H1 (cell line): ENCODE data around the gene KLHL35. TPM values are rescaled to one million over a fixed set of nuclear protein-coding genes. Genes with fewer than 3 reads are reported as not detected.

Experiments
- CTCF ChIA-PET: fragments of 300-600 bp; sonication (Branson Sonifier 250); formaldehyde crosslinking; loops from one replicate; lab custom pipeline; 2021; ENCODE audit not compliant: partially characterized antibody; lab: Charles Lee
- POLR2A ChIA-PET: fragments of 300-600 bp; sonication (Branson Sonifier 250); formaldehyde crosslinking; loops from one replicate; lab custom pipeline; 2021; ENCODE audit warnings: inconsistent platforms; ENCODE audit not compliant: partially characterized antibody; lab: Charles Lee
- DNase-seq, 2 experiments: peaks; one replicate each; pipeline versions ENCODE4 v3.0.0 to v3.0.0-alpha.2; 2010 to 2022; ENCODE audit warnings: low spot score in 2 of 2, low read depth in 1 of 2, mixed read lengths in 1 of 2
- FAIRE-seq: peaks from 2 replicates; lab custom pipeline; 2011; peaks lifted over from hg19 to GRCh38; lab: Jason Lieb, UNC
- H2AFZ ChIP-seq: 2 replicates; pipeline ENCODE4 v1.8.1; 2012; ENCODE audit warnings: low read length, inconsistent platforms
- H2AK5ac ChIP-seq: 2 replicates; pipeline ENCODE4 v1.6.1; 2013; ENCODE audit warnings: low read depth, low read length
- H2BK120ac ChIP-seq: replicated peaks from 2 replicates; pipeline ENCODE3; 2013; ENCODE audit warnings: low read depth, low read length, inconsistent platforms
- H2BK12ac ChIP-seq: 2 replicates; pipeline ENCODE4 v1.6.1; 2013; ENCODE audit warnings: low read depth, low read length
- H2BK15ac ChIP-seq: 2 replicates; pipeline ENCODE4 v1.6.1; 2013; ENCODE audit warnings: low read length
- H2BK20ac ChIP-seq: 2 replicates; pipeline ENCODE4 v1.6.1; 2013; ENCODE audit warnings: low read length
- H2BK5ac ChIP-seq: 2 replicates; pipeline ENCODE4 v1.6.1; 2013; ENCODE audit warnings: low read depth, low read length
- H3K14ac ChIP-seq: 2 replicates; pipeline ENCODE4 v1.6.1; 2013; ENCODE audit warnings: inconsistent platforms; ENCODE audit not compliant: insufficient read length
- H3K18ac ChIP-seq: 2 replicates; pipeline ENCODE4 v1.6.1; 2013; ENCODE audit warnings: low read length; ENCODE audit errors: extremely low read depth
- H3K23ac ChIP-seq: 2 replicates; pipeline ENCODE4 v1.6.1; 2013; ENCODE audit warnings: inconsistent platforms; ENCODE audit not compliant: insufficient read length
- H3K23me2 ChIP-seq: 2 replicates; pipeline ENCODE4 v1.6.1; 2013; ENCODE audit warnings: low read depth, low read length
- H3K27ac ChIP-seq: 2 replicates; pipeline ENCODE4 v1.6.1; 2011; ENCODE audit warnings: low read depth, low read length, inconsistent platforms
- H3K27me3 ChIP-seq, 4 experiments: replicated peaks in 1 of 4; 1 replicate in 1 of 4; 2 replicates in 3 of 4; pipeline versions ENCODE4 v1.6.1 to v1.8.1; 2011 to 2013; ENCODE audit warnings: low read length in 3 of 4, mild to moderate bottlenecking in 3 of 4, inconsistent platforms in 2 of 4, mixed read lengths in 2 of 4, moderate library complexity in 1 of 4; ENCODE audit not compliant: control insufficient read depth in 3 of 4, insufficient read depth in 3 of 4; ENCODE audit errors: extremely low read depth in 1 of 4
- H3K36me3 ChIP-seq, 4 experiments: 2 replicates each; pipeline versions ENCODE4 v1.6.1 to v1.8.1; 2011 to 2013; ENCODE audit warnings: mild to moderate bottlenecking in 4 of 4, low read length in 3 of 4, moderate library complexity in 2 of 4, control low read depth in 1 of 4, inconsistent platforms in 1 of 4; ENCODE audit not compliant: insufficient read depth in 4 of 4, control insufficient read depth in 2 of 4
- H3K4ac ChIP-seq: replicated peaks from 2 replicates; pipeline ENCODE3; 2013; ENCODE audit warnings: low read length, low read depth, mixed read lengths, inconsistent platforms; ENCODE audit not compliant: insufficient read length
- H3K4me1 ChIP-seq, 4 experiments: replicated peaks in 1 of 4; 1 replicate in 1 of 4; 2 replicates in 3 of 4; pipeline versions ENCODE4 v1.6.1 to v1.8.1; 2011 to 2013; ENCODE audit warnings: low read length in 3 of 4, inconsistent platforms in 2 of 4, mixed read lengths in 1 of 4; ENCODE audit not compliant: insufficient read depth in 4 of 4, control insufficient read depth in 3 of 4
- H3K4me2 ChIP-seq, 2 experiments: 2 replicates each; pipeline versions ENCODE4 v1.6.1 to v1.8.1; 2011 to 2013; ENCODE audit warnings: low read depth in 2 of 2, low read length in 2 of 2, control low read depth in 1 of 2, inconsistent platforms in 1 of 2, mild to moderate bottlenecking in 1 of 2; ENCODE audit not compliant: insufficient read depth in 1 of 2
- H3K4me3 ChIP-seq, 4 experiments: fragments of 200-600, 300-600 bp in 1 of 4; sonication (generic), shearing (Covaris generic), sonication (Bioruptor Twin) in 1 of 4; 2 replicates each; pipeline versions ENCODE4 v1.5.1 to v1.8.1; 2011 to 2016; ENCODE audit warnings: low read length in 4 of 4, low read depth in 3 of 4, control low read depth in 2 of 4, inconsistent platforms in 2 of 4, mild to moderate bottlenecking in 2 of 4, mixed read lengths in 1 of 4, moderate library complexity in 1 of 4; ENCODE audit not compliant: insufficient read depth in 2 of 4; ENCODE audit errors: extremely low read depth in 1 of 4
- H3K56ac ChIP-seq: replicated peaks from 2 replicates; pipeline ENCODE3; 2013; ENCODE audit warnings: low read depth, mild to moderate bottlenecking, mixed read lengths, low read length, inconsistent platforms; ENCODE audit not compliant: insufficient read length
- H3K79me1 ChIP-seq: 2 replicates; pipeline ENCODE4 v1.6.1; 2013; ENCODE audit warnings: low read depth, low read length, control low read depth
- H3K79me2 ChIP-seq, 2 experiments: 2 replicates each; pipeline versions ENCODE4 v1.6.1 to v1.8.1; 2012 to 2013; ENCODE audit warnings: low read length in 2 of 2, mild to moderate bottlenecking in 2 of 2, inconsistent platforms in 1 of 2; ENCODE audit not compliant: insufficient read depth in 2 of 2, control insufficient read depth in 1 of 2
- H3K9ac ChIP-seq, 4 experiments: replicated peaks in 1 of 4; 1 replicate in 1 of 4; 2 replicates in 3 of 4; pipeline versions ENCODE4 v1.6.1 to v1.8.1; 2011 to 2013; ENCODE audit warnings: low read depth in 3 of 4, low read length in 3 of 4, control low read depth in 2 of 4, mild to moderate bottlenecking in 2 of 4, moderate library complexity in 2 of 4, inconsistent platforms in 1 of 4; ENCODE audit errors: extremely low read depth in 1 of 4
- H3K9me3 ChIP-seq, 2 experiments: 2 replicates each; pipeline versions ENCODE4 v1.6.1 to v1.8.1; 2012 to 2013; ENCODE audit warnings: mild to moderate bottlenecking in 2 of 2, moderate library complexity in 2 of 2, control low read depth in 1 of 2, inconsistent platforms in 1 of 2, low read depth in 1 of 2, low read length in 1 of 2, mixed read lengths in 1 of 2; ENCODE audit not compliant: insufficient read depth in 2 of 2
- H4K20me1 ChIP-seq, 2 experiments: replicated peaks in 1 of 2; 2 replicates each; pipeline versions ENCODE3 to v1.8.1; 2011 to 2013; ENCODE audit warnings: inconsistent platforms in 2 of 2, low read length in 2 of 2, mild to moderate bottlenecking in 1 of 2; ENCODE audit not compliant: insufficient read depth in 2 of 2, control insufficient read depth in 1 of 2
- H4K5ac ChIP-seq: 2 replicates; pipeline ENCODE4 v1.6.1; 2013; ENCODE audit warnings: low read length, low read depth, mixed read lengths, inconsistent platforms; ENCODE audit not compliant: insufficient read length
- H4K8ac ChIP-seq: 2 replicates; pipeline ENCODE4 v1.8.0; 2013; ENCODE audit warnings: mild to moderate bottlenecking, moderate library complexity, low read length, inconsistent platforms; ENCODE audit not compliant: insufficient read depth; ENCODE audit errors: extremely low read depth
- H4K91ac ChIP-seq: replicated peaks from 2 replicates; pipeline ENCODE3; 2013; ENCODE audit warnings: low read length, mixed read lengths, inconsistent platforms; ENCODE audit not compliant: insufficient read length
- ASH2L ChIP-seq: fragments of 200-600, 300-600 bp; sonication (generic); IDR thresholded peaks from one replicate; pipeline ENCODE4 v1.7.1; 2017; ENCODE audit warnings: low read length
- ATF2 ChIP-seq: IDR thresholded peaks from 2 replicates; pipeline ENCODE4 v1.6.1; 2012; ENCODE audit warnings: low read length, inconsistent platforms
- BRCA1 ChIP-seq: IDR thresholded peaks from 2 replicates; pipeline ENCODE4 v1.6.1; 2012; ENCODE audit warnings: low read depth, low read length, improper control_type of control experiment
- EGR1 ChIP-seq: IDR thresholded peaks from 2 replicates; pipeline ENCODE4 v1.6.1; 2011; ENCODE audit warnings: low read depth, low read length, borderline replicate concordance
- EZH2 ChIP-seq: fragments of 200-600 bp; sonication (generic); IDR thresholded peaks from 2 replicates; pipeline ENCODE4 v1.7.1; 2012; ENCODE audit warnings: low read depth, mild to moderate bottlenecking, moderate library complexity, low read length, inconsistent platforms; ENCODE audit not compliant: severe bottlenecking
- JUN ChIP-seq: IDR thresholded peaks from 2 replicates; pipeline ENCODE4 v1.6.1; 2011; ENCODE audit warnings: low read depth, mild to moderate bottlenecking, improper control_type of control experiment, low read length
- JUND ChIP-seq: IDR thresholded peaks from 2 replicates; pipeline ENCODE4 v1.6.1; 2011; ENCODE audit warnings: mild to moderate bottlenecking, improper control_type of control experiment, low read length
- POU5F1 ChIP-seq: IDR thresholded peaks from 2 replicates; pipeline ENCODE4 v1.6.1; 2011; ENCODE audit warnings: low read depth, mild to moderate bottlenecking, low read length, moderate library complexity
- RAD21 ChIP-seq, 2 experiments: IDR thresholded peaks in 1 of 2; conservative IDR thresholded peaks in 1 of 2; 2 replicates each; pipeline ENCODE4 v1.6.1; 2011; ENCODE audit warnings: low read depth in 2 of 2, low read length in 2 of 2, improper control_type of control experiment in 1 of 2, inconsistent platforms in 1 of 2, mild to moderate bottlenecking in 1 of 2, moderate library complexity in 1 of 2
- RNF2 ChIP-seq: fragments of 200-900, 300-1000 bp; sonication (generic); IDR thresholded peaks from 2 replicates; pipeline ENCODE4 v1.7.1; 2016; ENCODE audit warnings: borderline replicate concordance, low read depth, mild to moderate bottlenecking, antibody characterized with exemption, low read length; ENCODE audit not compliant: poor library complexity, severe bottlenecking; ENCODE audit errors: missing control alignments
- SP2 ChIP-seq: IDR thresholded peaks from 2 replicates; pipeline ENCODE4 v1.6.1; 2012; ENCODE audit warnings: mild to moderate bottlenecking, low read length, inconsistent platforms
- SP4 ChIP-seq: IDR thresholded peaks from 2 replicates; pipeline ENCODE4 v1.6.1; 2012; ENCODE audit warnings: low read length, inconsistent platforms
- whole genome bisulfite sequencing, 2 experiments: shearing (Covaris generic) in 1 of 2; methylation state at CpG; one replicate each; pipeline versions ENCODE4 v1.1.6 to v1.1.7; 2013 to 2015; ENCODE audit warnings: low lambda C conversion rate in 2 of 2, mixed read lengths in 2 of 2, inconsistent platforms in 1 of 2, low coverage in 1 of 2, missing lambda C conversion rate in 1 of 2; ENCODE audit not compliant: insufficient replicate concordance in 2 of 2, insufficient coverage in 1 of 2, insufficient read length in 1 of 2; ENCODE audit errors: extremely low coverage in 1 of 2, missing lambda C conversion rate in 1 of 2; 5-methylcytosine and 5-hydroxymethylcytosine counted together
- polyA plus RNA-seq, 7 experiments: library from polyadenylated mRNA; depleted of rRNA in 3 of 7; stranded (reverse) in 5 of 7; unstranded in 2 of 7; fragments of >200 nt in 5 of 7; fragments of 200-250 nt in 2 of 7; gene quantifications; 1 replicate in 5 of 7; 2 replicates in 1 of 7; 4 replicates in 1 of 7; pipeline versions ENCODE4 v1.2.1 to v1.2.3, GENCODE V29; 2011 to 2013; ENCODE audit warnings: missing spikeins in 2 of 7, mixed read lengths in 2 of 7
- total RNA-seq: library from RNA; stranded (reverse); fragmentation: NEBNext Ultra II Directional; extraction: Animal tissue kit (Norgen Biotek cat#: 25700); gene quantifications from 2 replicates; pipeline ENCODE4 v1.2.1, GENCODE V29; 2021

Gene KLHL35
- total and polyA plus RNA-seq, 2 of the 8 experiments (the other 6 are each of a cell fraction or from before 2014, with no cell fraction given): 0.35 to 0.41 TPM

DNA sequence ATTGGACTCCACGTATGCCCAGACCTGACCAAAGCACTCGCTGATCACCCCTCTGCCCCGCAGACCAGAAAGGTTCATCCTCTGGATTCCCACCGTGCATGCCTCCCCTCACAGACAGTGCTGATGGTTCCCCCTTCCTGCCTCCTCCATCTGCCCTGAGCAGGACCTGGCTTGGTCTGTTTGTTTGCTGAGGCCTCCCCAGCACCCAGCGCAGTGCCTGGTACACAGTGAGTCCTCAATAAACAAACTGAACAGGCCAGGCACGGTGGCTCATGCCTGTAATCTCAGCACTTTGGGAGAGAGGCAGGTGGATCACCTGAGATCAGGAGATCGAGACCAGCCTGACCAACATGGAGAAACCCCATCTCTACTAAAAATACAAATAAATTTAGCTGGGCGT, 57.4 kb downstream of the KLHL35 start:
- Histone ChIP-seq H3K23me2 (no peaks in the 10 kb centered on the region), H3K14ac (peak overlapping the region; percentile 23)
- CTCF ChIA-PET: interaction anchor here (0.6 to 16.6 kb wide), 11 partner anchors 13 to 98 kb away, joined by 3 to 327 read pairs (median 4); no protein-coding TSS in a partner anchor
- TF ChIP-seq RAD21 (IDR thresholded peaks at IDR 0.05 in 1 of 2, conservative IDR thresholded peaks at IDR 0.05 in 1 of 2; ENCODE audit: low read depth in 2 of 2, low read length in 2 of 2) (no peak), EZH2 (no peak), JUND (no peak), SP4 (no peak), BRCA1 (no peak), EGR1 (no peak), JUN (no peak), SP2 (no peak), POU5F1 (no peak), RNF2 (no peak), ATF2 (no peak), ASH2L (no peak)

More for the DNA sequence above, 57.4 kb downstream of the KLHL35 start:
- no peak overlapping the region for H3K4me3 ChIP-seq
- H2BK120ac ChIP-seq: no peak overlapping the region
- no peaks in the 10 kb centered on the region for H3K79me2 ChIP-seq
- H4K5ac ChIP-seq: no peak overlapping the region
- H3K36me3 ChIP-seq: no peaks in the 10 kb centered on the region
- no peak overlapping the region for H2BK20ac ChIP-seq
- H4K91ac ChIP-seq: peak overlapping the region; percentile 65
- POLR2A ChIA-PET: interaction anchor here (1.5 to 1.7 kb wide), 2 partner anchors 25 to 29 kb away, joined by 3 to 6 read pairs; no protein-coding TSS in a partner anchor
- no peak overlapping the region for H3K9ac ChIP-seq
- no peak overlapping the region for H4K8ac ChIP-seq
- 84% methylated on average over 8 of the region's 8 CpGs; no CpG with 5 or more reads in 1 of the 2 experiments for WGBS, 2 experiments
- DNase-seq (no peak), FAIRE-seq (no peak)
- H3K27ac ChIP-seq: no peak overlapping the region
- H3K23ac ChIP-seq: no peak overlapping the region
- H3K79me1 ChIP-seq: no peaks in the 10 kb centered on the region
- H3K9me3 ChIP-seq: no peaks in the 10 kb centered on the region
- no peaks in the 10 kb centered on the region; a peak in 1 of 7 replicates for H3K27me3 ChIP-seq
- no peak overlapping the region for H2AFZ ChIP-seq
- H4K20me1 ChIP-seq: no peaks in the 10 kb centered on the region
- H3K4ac ChIP-seq: no peak overlapping the region
- peak overlapping the region; percentile 5; the same call in 1 of the 2 replicates for H2BK5ac ChIP-seq
- H3K56ac ChIP-seq: no peak overlapping the region
- no peak overlapping the region for H3K4me2 ChIP-seq
- H3K18ac ChIP-seq: no peak overlapping the region
- no peak overlapping the region for H2AK5ac ChIP-seq
- H3K4me1 ChIP-seq: no peaks in the 10 kb centered on the region
- H2BK12ac ChIP-seq: no peak overlapping the region; the same call in 1 of the 2 replicates
- H2BK15ac ChIP-seq: no peak overlapping the region
